Activated naive CD8-positive, alpha-beta T cell treated with anti-CD3 and anti-CD28 coated beads for 36 hours (primary cell): ENCODE data around the gene MYLK. TPM values are rescaled to one million over a fixed set of nuclear protein-coding genes. Genes with fewer than 3 reads are reported as not detected.

Source experiments
- DNase-seq: peaks from one replicate; pipeline ENCODE4 v3.0.0; 2021
- H3K27ac Mint-ChIP-seq: one replicate; pipeline ENCODE4 v1.8.0; 2022; ENCODE audit warnings: mild to moderate bottlenecking, moderate library complexity, mixed read lengths
- H3K27me3 Mint-ChIP-seq: one replicate; pipeline ENCODE4 v1.8.0; 2022; ENCODE audit warnings: mild to moderate bottlenecking, mixed read lengths
- H3K36me3 Mint-ChIP-seq: one replicate; pipeline ENCODE4 v1.8.0; 2021; ENCODE audit warnings: mild to moderate bottlenecking, mixed read lengths
- H3K4me1 Mint-ChIP-seq: one replicate; pipeline ENCODE4 v1.8.0; 2021; ENCODE audit warnings: mixed read lengths
- H3K4me3 Mint-ChIP-seq: one replicate; pipeline ENCODE4 v1.8.0; 2022; ENCODE audit warnings: mild to moderate bottlenecking, moderate library complexity, mixed read lengths
- H3K9me3 Mint-ChIP-seq: one replicate; pipeline ENCODE4 v1.8.0; 2022; ENCODE audit warnings: mixed read lengths
- total RNA-seq, 2 experiments: library from RNA; stranded (reverse); gene quantifications; one replicate each; pipeline ENCODE4 v1.2.3, GENCODE V29; 2021

Gene MYLK
- total RNA-seq, 2 experiments from 2014 or later: not detected

DNA sequence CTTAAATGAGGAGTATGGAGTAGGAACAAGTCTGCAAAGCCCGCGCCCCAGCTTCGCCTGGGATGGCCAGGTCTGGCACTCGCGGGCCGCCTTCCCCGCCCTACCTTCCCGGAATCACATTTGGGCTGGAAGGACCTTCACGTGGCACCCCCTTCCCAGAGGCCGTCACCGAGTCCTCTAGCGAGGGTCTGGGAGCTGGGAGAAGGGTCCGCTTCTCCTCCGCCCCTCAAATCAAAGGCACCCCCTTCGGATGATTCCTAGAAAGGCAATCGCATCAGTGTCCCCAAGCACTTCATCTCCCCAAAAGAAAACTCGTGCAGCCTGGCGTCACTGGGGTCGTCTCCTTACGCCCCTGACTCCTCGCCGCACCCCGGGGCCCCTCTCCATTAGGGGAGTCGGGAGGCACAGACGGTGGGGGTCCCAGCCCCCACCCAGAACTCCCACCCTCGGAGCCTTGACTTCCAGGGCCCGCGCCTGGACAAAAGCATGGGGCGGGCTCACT lies 380 bp downstream of the MYLK start:
- Mint-ChIP-seq H3K4me3 (no peak overlapping the region), H3K9me3 (no peaks in the 10 kb centered on the region), H3K36me3 (no peaks in the 10 kb centered on the region), H3K4me1 (peaks cover 17% of the 10 kb centered on the region), H3K27me3 (peaks cover 70% of the 10 kb centered on the region), H3K27ac (no peak overlapping the region)
- DNase-seq: no peak

DNA sequence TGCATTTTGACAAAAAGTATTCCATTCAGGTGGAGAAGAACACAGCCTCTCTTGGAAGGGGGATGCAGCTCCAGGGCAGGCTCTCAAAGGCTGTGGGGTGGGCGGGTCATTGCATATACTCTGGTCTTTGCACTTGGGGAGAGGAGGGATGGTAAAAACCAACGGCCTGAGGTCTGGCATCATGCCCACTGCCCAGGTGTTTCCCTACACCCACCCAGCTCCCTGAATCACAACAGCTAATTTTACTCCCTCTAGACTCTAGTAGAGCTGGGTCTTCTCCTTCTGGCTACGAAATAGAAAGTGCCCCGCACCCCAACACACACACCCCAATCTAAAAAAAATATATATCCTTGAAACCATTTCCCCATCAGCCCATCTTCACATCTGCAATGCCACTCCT lies 1.0 kb downstream of the MYLK start:
- no peaks in the 10 kb centered on the region for H3K9me3 Mint-ChIP-seq
- no peak for DNase-seq
- H3K27ac Mint-ChIP-seq: no peak overlapping the region
- peaks cover 17% of the 10 kb centered on the region for H3K4me1 Mint-ChIP-seq
- H3K4me3 Mint-ChIP-seq: no peak overlapping the region
- no peaks in the 10 kb centered on the region for H3K36me3 Mint-ChIP-seq
- peaks cover 63% of the 10 kb centered on the region for H3K27me3 Mint-ChIP-seq

DNA sequence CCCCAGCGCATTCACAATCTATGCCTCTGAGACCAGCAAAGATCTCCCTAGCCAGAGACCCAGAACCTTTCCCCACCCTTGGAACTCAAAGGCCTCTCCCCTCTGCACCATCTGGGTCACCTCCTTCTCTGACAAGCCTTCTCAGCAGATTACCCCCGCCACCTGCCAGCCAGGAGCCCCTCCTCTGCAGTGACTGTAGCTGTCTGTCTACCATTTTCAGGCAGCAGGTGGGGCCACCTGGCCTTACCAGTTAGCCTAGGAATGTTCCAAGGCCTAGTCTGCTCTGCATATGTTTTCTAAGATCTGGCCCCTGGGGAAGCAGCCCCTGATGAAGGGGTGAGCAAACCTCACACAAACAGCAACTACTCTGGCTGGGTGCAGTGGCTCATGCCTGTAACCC lies 2.4 kb downstream of the MYLK start:
- H3K4me3 Mint-ChIP-seq: no peak overlapping the region
- no peak for DNase-seq

DNA sequence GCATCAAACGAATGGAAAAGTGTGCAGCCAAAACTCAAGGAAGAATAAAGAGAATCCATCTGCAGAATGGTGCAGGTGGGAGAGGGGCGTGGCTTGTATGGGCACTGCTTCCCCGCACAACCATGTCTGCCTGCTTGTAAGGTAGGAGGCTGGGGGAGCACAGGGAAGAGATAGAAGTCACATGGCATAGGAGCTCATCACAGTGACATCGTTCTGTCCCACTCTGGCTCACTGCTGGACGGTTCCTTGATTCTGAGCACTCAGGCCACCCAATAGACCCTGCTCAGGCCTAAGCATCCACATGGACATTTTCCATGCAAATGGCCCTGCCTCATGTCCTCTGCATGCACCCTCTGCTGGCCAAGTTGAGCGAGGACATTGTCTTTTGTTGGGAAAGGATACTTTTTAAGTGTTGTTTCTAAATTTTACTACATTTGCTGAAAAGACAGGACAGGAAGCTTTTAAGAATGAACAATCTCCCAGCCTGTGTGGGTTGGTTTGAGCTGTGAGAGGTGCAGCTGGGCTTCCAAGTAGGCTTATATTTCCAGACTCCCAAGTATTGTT lies 3.1 kb downstream of the MYLK start:
- no peak for DNase-seq

More for the DNA sequence above, 2.4 kb downstream of the MYLK start:
- Mint-ChIP-seq H3K27ac (no peak overlapping the region), H3K4me1 (peaks cover 17% of the 10 kb centered on the region), H3K36me3 (no peaks in the 10 kb centered on the region), H3K27me3 (peaks cover 58% of the 10 kb centered on the region), H3K9me3 (no peaks in the 10 kb centered on the region)

DNA sequence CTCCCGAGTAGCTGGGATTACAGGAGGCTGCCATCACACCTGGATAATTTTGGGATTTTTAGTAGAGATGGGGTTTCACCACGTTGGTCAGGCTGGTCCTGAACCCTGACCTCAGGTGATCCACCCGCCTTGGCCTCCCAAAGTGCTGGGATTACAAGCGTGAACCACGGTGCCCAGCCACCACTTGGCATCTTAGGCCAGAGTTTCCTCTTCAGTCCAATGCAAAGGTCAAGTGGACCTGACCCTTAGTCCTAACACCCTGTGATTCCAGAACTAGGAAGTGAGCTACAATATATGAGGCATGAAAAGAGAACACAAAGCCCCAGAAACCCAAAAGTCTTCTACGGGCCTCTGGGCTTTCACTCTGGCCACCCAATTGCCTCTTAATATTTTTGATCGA lies 5.3 kb downstream of the MYLK start:
- H3K4me3 Mint-ChIP-seq: no peak overlapping the region
- H3K27ac Mint-ChIP-seq: no peak overlapping the region
- H3K27me3 Mint-ChIP-seq: peaks cover 35% of the 10 kb centered on the region
- no peaks in the 10 kb centered on the region for H3K36me3 Mint-ChIP-seq
- H3K9me3 Mint-ChIP-seq: no peaks in the 10 kb centered on the region
- no peak for DNase-seq
- H3K4me1 Mint-ChIP-seq: peaks cover 9% of the 10 kb centered on the region

More for the DNA sequence above, 3.1 kb downstream of the MYLK start:
- H3K27me3 Mint-ChIP-seq: peaks cover 53% of the 10 kb centered on the region
- no peaks in the 10 kb centered on the region for H3K36me3 Mint-ChIP-seq
- no peak overlapping the region for H3K4me3 Mint-ChIP-seq
- H3K9me3 Mint-ChIP-seq: no peaks in the 10 kb centered on the region
- H3K4me1 Mint-ChIP-seq: peaks cover 17% of the 10 kb centered on the region
- no peak overlapping the region for H3K27ac Mint-ChIP-seq

DNA sequence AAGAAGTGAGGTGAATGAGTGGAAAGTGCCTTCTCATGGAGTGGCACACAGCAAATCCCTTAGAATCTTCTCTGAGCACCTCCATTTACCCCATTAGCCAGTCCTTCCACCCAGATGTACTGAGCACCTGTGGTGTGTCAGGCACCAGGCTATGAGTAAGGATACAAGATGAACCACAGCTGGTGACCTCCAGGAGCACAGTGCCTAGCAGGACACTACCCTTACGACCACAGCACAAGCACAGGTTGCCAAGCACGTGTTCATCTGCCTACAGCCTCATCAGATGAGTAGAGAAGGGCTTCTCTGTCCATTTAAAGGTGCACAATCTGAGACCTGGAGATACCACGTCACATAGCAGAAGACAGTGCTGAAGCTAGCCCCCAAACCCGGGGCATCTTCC lies 6.2 kb downstream of the MYLK start:
- H3K36me3 Mint-ChIP-seq: no peaks in the 10 kb centered on the region
- no peak for DNase-seq
- no peak overlapping the region for H3K4me3 Mint-ChIP-seq
- no peak overlapping the region for H3K27ac Mint-ChIP-seq
- H3K27me3 Mint-ChIP-seq: peaks cover 32% of the 10 kb centered on the region
- H3K4me1 Mint-ChIP-seq: peaks cover 2% of the 10 kb centered on the region
- H3K9me3 Mint-ChIP-seq: no peaks in the 10 kb centered on the region

DNA sequence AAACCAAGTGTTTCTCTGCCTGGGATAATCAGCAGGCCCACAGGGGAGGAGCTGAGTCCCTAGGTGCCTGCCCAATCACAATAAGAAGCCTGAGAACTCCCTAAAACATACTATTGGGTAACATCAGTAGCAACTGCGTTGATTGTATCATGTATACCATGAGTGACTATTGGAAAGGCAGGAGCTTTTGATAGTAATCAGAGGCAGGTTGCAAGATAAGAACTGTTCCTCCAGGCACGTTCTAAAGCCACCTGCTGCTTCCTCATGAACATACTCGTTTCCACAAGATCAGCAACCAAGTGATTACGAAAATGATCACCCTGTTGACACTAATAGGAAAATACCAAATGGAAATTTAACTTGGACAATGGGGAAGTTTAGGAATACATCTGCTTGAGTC lies 6.7 kb downstream of the MYLK start:
- Mint-ChIP-seq H3K27me3 (peaks cover 28% of the 10 kb centered on the region), H3K4me1 (no peaks in the 10 kb centered on the region), H3K4me3 (no peak overlapping the region), H3K27ac (no peak overlapping the region), H3K36me3 (no peaks in the 10 kb centered on the region), H3K9me3 (no peaks in the 10 kb centered on the region)
- no peak for DNase-seq

DNA sequence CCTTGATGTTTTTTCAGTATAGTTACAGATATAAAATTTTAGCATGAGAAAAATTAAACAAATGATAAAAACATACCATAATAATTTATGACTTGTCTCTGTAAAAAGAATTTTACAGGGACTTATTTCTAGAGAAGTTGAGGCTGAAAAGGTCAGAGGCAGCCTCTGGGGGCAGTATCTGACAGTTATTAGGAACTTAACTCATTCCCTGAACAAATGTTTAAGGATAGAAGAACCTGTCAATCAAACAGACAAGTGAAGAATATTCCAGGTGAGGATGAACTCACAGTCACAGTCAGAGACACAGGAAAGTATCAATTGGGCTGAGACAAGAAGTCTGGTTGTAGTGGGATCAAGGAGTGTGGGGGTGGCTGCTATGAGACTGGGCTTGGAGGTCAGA lies 7.3 kb downstream of the MYLK start:
- H3K4me3 Mint-ChIP-seq: no peak overlapping the region
- H3K27me3 Mint-ChIP-seq: peaks cover 23% of the 10 kb centered on the region
- no peaks in the 10 kb centered on the region for H3K36me3 Mint-ChIP-seq
- no peaks in the 10 kb centered on the region for H3K4me1 Mint-ChIP-seq
- no peak overlapping the region for H3K27ac Mint-ChIP-seq
- no peak for DNase-seq
- no peaks in the 10 kb centered on the region for H3K9me3 Mint-ChIP-seq

DNA sequence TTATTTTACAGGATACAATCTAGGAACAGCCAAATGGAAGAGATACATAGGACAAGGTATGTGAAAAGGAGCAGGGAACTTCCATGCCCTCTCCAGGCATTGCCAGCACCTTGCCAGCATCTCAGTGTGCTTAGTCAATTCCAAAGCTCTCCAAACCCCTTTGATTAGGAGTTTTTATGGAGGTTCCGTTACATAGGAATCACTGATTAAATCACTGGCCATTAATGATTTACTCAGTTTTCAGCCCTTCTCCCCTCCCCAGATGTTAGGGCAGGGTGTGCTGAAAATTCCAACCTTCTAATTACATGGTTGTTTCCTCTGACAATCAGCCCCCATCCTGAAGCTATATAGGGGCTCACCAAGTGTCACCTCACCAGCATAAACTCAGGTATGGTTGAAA lies 11.5 kb downstream of the MYLK start:
- H3K27ac Mint-ChIP-seq: no peak overlapping the region
- no peaks in the 10 kb centered on the region for H3K9me3 Mint-ChIP-seq
- no peak overlapping the region for H3K4me3 Mint-ChIP-seq
- H3K27me3 Mint-ChIP-seq: peaks cover 9% of the 10 kb centered on the region
- no peak for DNase-seq
- H3K4me1 Mint-ChIP-seq: no peaks in the 10 kb centered on the region
- no peaks in the 10 kb centered on the region for H3K36me3 Mint-ChIP-seq

DNA sequence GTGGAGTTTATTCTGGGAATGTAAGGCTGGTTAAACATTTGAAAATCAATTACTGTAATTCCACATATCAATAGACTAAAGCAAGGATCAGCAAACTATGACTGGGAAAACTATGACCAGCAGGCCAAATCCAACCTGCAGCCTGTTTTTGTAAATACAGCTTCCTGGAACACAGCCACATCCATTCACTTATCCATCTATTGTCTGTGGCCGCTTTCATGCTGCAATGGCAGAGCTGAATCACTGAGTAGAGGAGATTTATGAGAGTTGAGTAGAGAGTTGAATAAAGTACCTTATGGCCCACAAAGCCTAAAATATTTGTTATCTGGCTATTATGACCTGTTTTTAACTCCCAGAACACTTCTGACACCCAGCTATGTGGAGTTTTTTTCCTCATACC lies 12.2 kb downstream of the MYLK start:
- H3K36me3 Mint-ChIP-seq: no peaks in the 10 kb centered on the region
- H3K9me3 Mint-ChIP-seq: no peaks in the 10 kb centered on the region
- peaks cover 7% of the 10 kb centered on the region for H3K27me3 Mint-ChIP-seq
- no peaks in the 10 kb centered on the region for H3K4me1 Mint-ChIP-seq
- H3K4me3 Mint-ChIP-seq: no peak overlapping the region
- DNase-seq: no peak
- H3K27ac Mint-ChIP-seq: no peak overlapping the region

DNA sequence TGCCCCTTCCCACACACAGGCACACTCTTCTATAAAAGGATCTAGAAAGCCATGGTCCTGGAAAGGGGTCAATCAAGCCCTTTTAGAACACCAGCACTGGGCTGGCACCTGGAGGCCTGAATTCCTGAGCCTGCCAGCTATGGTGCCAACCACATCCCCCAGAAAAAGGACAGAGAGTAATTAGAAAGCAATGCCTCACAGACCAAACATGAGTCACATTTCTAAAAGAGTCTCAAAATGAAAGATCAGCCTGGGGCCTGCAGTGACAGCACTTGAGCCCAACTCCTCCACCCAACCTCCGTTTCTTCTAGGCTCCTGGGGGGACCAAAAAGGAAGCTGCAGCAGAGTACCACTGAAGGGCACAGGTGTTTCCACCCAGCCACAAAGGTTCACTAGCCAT lies 14.1 kb downstream of the MYLK start:
- DNase-seq: no peak
- H3K9me3 Mint-ChIP-seq: no peaks in the 10 kb centered on the region
- H3K4me1 Mint-ChIP-seq: no peaks in the 10 kb centered on the region
- peaks cover 6% of the 10 kb centered on the region for H3K27me3 Mint-ChIP-seq
- H3K36me3 Mint-ChIP-seq: no peaks in the 10 kb centered on the region
- H3K4me3 Mint-ChIP-seq: no peak overlapping the region
- H3K27ac Mint-ChIP-seq: no peak overlapping the region

DNA sequence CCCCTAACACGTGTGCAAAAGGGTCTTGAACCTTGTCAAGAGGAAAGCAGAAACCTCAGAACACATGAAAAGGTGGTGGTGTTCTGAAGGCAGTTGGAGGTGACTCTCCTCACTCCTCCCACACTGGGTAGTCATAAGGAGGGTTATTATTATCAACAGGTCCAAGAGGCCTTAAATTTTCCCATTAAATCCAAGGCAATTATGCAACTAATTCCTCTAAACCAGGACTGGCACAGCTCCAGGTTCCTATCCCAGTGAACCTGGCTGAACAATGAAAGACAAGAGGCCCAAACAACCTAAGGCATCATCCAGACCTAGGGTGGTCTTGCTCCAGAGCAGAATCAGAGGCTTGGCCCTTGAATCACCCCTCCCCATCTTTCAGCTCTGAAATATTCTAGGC lies 15.0 kb downstream of the MYLK start:
- no peak overlapping the region for H3K27ac Mint-ChIP-seq
- H3K9me3 Mint-ChIP-seq: no peaks in the 10 kb centered on the region
- no peak for DNase-seq

DNA sequence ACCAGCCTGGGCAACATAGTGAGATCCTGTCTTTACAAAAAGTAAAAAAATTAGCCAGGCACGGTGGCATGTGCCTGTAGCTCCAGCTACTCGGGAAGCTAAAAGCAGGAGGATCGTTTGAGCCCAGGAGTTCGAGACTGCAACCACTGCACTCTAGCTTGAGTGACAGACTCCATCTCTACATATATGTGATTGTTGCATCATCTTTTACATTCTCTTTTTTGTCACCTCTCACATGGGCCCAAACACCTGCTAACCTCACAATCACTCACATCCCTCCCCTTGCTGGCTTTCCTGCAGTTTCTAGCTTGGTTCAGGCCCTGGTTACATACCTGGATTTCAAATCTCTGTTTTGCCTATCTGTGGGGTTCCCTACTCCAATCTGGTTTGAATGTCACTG lies 19.4 kb downstream of the MYLK start:
- Mint-ChIP-seq H3K9me3 (no peaks in the 10 kb centered on the region), H3K27ac (no peak overlapping the region), H3K36me3 (no peaks in the 10 kb centered on the region), H3K4me3 (no peak overlapping the region), H3K27me3 (peaks cover 4% of the 10 kb centered on the region), H3K4me1 (no peaks in the 10 kb centered on the region)
- DNase-seq: no peak

More for the DNA sequence above, 15.0 kb downstream of the MYLK start:
- H3K4me1 Mint-ChIP-seq: no peaks in the 10 kb centered on the region
- no peaks in the 10 kb centered on the region for H3K36me3 Mint-ChIP-seq
- no peak overlapping the region for H3K4me3 Mint-ChIP-seq
- H3K27me3 Mint-ChIP-seq: peaks cover 6% of the 10 kb centered on the region

DNA sequence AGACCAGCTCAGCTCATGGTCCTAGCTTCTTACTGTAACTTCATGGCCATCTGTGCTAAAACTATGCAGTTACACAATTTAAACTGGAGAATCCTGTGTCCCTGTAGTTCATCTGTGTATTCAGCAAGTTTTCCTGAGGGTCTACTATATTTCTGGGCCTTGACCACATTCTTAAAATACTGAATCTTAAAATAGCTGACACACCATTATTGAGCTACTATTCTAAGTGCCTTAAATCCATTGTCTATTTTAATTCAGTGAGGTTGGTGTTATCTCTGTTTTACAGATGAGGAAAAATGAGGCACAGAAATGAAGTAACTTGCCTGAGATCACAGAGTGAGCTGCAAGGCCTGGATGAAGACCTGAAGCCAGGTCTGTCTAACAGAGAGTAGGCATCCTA lies 22.0 kb downstream of the MYLK start:
- Mint-ChIP-seq H3K27ac (no peak overlapping the region), H3K9me3 (no peaks in the 10 kb centered on the region), H3K36me3 (no peaks in the 10 kb centered on the region), H3K4me1 (no peaks in the 10 kb centered on the region), H3K4me3 (no peak overlapping the region), H3K27me3 (peaks cover 4% of the 10 kb centered on the region)
- DNase-seq: no peak

DNA sequence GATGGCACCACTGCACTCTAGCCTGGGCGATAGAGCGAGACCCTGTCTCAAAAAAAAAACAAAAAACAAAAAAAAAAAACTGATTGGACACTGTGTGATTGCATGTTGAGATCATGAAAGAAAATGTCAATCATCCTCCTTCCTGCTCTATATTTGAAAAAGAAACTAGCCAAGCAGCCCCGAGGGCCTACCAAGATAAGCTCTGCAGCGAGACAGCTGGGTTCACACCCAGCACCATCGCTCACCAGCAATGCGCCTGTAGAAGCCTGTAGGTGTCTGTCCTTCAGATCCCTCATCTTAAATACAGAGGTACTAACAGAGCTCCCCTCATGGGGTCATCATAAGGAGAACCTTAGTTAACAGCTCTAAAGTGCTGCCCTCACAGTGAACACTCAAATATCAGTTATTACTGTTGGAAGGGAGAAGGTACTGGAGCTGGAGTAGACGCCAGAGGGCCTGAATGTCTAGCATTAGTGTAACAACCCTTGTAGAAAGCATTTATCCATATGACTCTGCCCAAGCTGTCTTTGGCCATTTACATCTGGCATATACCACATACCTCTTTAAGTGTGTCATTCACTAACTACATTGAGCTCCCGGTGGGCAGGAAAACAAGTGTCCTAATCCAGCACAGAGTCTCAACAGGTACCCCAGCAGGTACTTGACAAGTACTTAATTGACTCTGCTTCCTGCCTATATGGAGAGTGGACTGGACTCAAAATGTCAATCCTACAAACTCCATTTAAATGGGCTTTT lies 22.9 kb downstream of the MYLK start:
- no peaks in the 10 kb centered on the region for H3K9me3 Mint-ChIP-seq
- H3K36me3 Mint-ChIP-seq: no peaks in the 10 kb centered on the region
- H3K4me3 Mint-ChIP-seq: no peak overlapping the region
- DNase-seq: no peak
- no peak overlapping the region for H3K27ac Mint-ChIP-seq
- H3K27me3 Mint-ChIP-seq: peaks cover 4% of the 10 kb centered on the region
- H3K4me1 Mint-ChIP-seq: no peaks in the 10 kb centered on the region

DNA sequence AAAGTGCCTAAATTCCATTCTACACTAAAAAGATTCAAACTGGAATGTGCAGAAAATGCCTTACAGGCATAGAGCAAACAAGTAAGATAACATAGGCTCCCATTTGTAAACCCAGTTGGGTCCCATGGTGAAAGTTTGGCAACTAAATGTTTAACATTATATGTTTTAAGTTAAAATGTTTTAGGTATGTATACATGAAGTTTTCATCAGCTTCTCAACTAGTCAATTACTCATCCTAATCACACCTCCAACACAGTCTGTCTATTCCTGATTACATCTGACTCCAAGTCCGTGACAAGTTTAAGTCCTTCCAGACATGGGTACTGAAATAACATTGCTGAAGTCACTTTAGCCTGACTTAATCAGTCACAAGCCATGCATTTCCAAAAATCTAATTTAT lies 25.0 kb downstream of the MYLK start:
- H3K4me3 Mint-ChIP-seq: no peak overlapping the region
- H3K36me3 Mint-ChIP-seq: no peaks in the 10 kb centered on the region
- no peak overlapping the region for H3K27ac Mint-ChIP-seq
- no peaks in the 10 kb centered on the region for H3K4me1 Mint-ChIP-seq
- no peak for DNase-seq
- peaks cover 4% of the 10 kb centered on the region for H3K9me3 Mint-ChIP-seq
- H3K27me3 Mint-ChIP-seq: peaks cover 4% of the 10 kb centered on the region
